GM23338 (cell line): ENCODE results near the gene TMEM132D. TPM values are rescaled to one million over a fixed set of nuclear protein-coding genes. Genes with fewer than 3 reads are reported as not detected.

ENCODE experiments used
- ATAC-seq: fragments of 200-7000 bp; cut with Tn5 transposase; 3 replicates; pipeline ENCODE4 v1.9.1; 2020
- DNase-seq: peaks from one replicate; pipeline ENCODE4 v3.0.0-alpha.2; 2015; ENCODE audit warnings: low spot score
- H2AFZ ChIP-seq: fragments of 200-600 bp; sonication (generic); 2 replicates; pipeline ENCODE4 v1.8.0; 2016; ENCODE audit warnings: antibody characterized with exemption, mild to moderate bottlenecking, moderate library complexity
- H3F3A ChIP-seq: fragments of 200-600 bp; sonication (generic); replicated peaks from 2 replicates; pipeline ENCODE4 v1.8.0; 2017; ENCODE audit warnings: antibody characterized with exemption, mixed run types, low read depth
- H3K27ac ChIP-seq: fragments of 200-600 bp; sonication (generic); 2 replicates; pipeline ENCODE4 v1.6.1; 2016; ENCODE audit warnings: low read depth
- H3K27me3 ChIP-seq: fragments of 200-600 bp; sonication (generic); 2 replicates; pipeline ENCODE4 v1.8.0; 2016; ENCODE audit warnings: mild to moderate bottlenecking, mixed run types, moderate library complexity; ENCODE audit not compliant: insufficient read depth
- H3K36me3 ChIP-seq: fragments of 200-600 bp; sonication (generic); 2 replicates; pipeline ENCODE4 v1.8.0; 2016; ENCODE audit warnings: mild to moderate bottlenecking; ENCODE audit not compliant: insufficient read depth
- H3K4me1 ChIP-seq: fragments of 200-600 bp; sonication (generic); 2 replicates; pipeline ENCODE4 v1.8.0; 2016; ENCODE audit warnings: mild to moderate bottlenecking, moderate library complexity; ENCODE audit not compliant: insufficient read depth
- H3K4me2 ChIP-seq: fragments of 200-600 bp; sonication (generic); 2 replicates; pipeline ENCODE4 v1.7.1; 2017; ENCODE audit warnings: mixed run types
- H3K4me3 ChIP-seq: fragments of 200-600 bp; sonication (generic); 2 replicates; pipeline ENCODE4 v1.6.1; 2016; ENCODE audit warnings: mixed run types
- H3K79me2 ChIP-seq: fragments of 200-600 bp; sonication (generic); replicated peaks from 2 replicates; pipeline ENCODE4 v1.8.0; 2017; ENCODE audit warnings: mild to moderate bottlenecking; ENCODE audit not compliant: insufficient read depth
- H3K9me2 ChIP-seq: fragments of 200-600 bp; sonication (generic); 2 replicates; pipeline ENCODE4 v1.8.0; 2017; ENCODE audit not compliant: insufficient read depth
- H4K20me1 ChIP-seq: fragments of 200-600 bp; sonication (generic); replicated peaks from 2 replicates; pipeline ENCODE4 v1.8.0; 2017; ENCODE audit warnings: mild to moderate bottlenecking; ENCODE audit not compliant: insufficient read depth
- H3K27ac Mint-ChIP-seq: 2 replicates; pipeline ENCODE4 v1.8.0; 2020; ENCODE audit warnings: inconsistent platforms, mild to moderate bottlenecking, moderate library complexity, mixed read lengths
- H3K27me3 Mint-ChIP-seq: 3 replicates; pipeline ENCODE4 v1.8.0; 2022; ENCODE audit warnings: low read depth, mild to moderate bottlenecking, moderate library complexity, mixed read lengths, inconsistent platforms; ENCODE audit not compliant: insufficient read depth, poor library complexity
- H3K36me3 Mint-ChIP-seq: 3 replicates; pipeline ENCODE4 v1.8.0; 2021; ENCODE audit warnings: low read depth, mild to moderate bottlenecking, inconsistent platforms, moderate library complexity, mixed read lengths
- H3K4me1 Mint-ChIP-seq: 3 replicates; pipeline ENCODE4 v1.8.0; 2020; ENCODE audit warnings: mild to moderate bottlenecking, inconsistent platforms, mixed read lengths
- H3K4me3 Mint-ChIP-seq: 3 replicates; pipeline ENCODE4 v1.8.0; 2021; ENCODE audit warnings: moderate library complexity, mild to moderate bottlenecking, inconsistent platforms, mixed read lengths
- H3K9me3 Mint-ChIP-seq: 3 replicates; pipeline ENCODE4 v1.8.0; 2020; ENCODE audit warnings: moderate library complexity, mild to moderate bottlenecking, inconsistent platforms, mixed read lengths
- CREB1 ChIP-seq: fragments of 250-450 bp; sonication (Bioruptor Pico); IDR thresholded peaks from 2 replicates; pipeline ENCODE4 v1.5.0; 2020; ENCODE audit warnings: low read depth, mild to moderate bottlenecking, moderate library complexity
- EZH2phosphoT487 ChIP-seq: fragments of 200-600 bp; sonication (generic); IDR thresholded peaks from one replicate; pipeline ENCODE4 v1.8.1; 2018; ENCODE audit warnings: antibody characterized with exemption; ENCODE audit not compliant: unreplicated experiment
- JUNB ChIP-seq: IDR thresholded peaks from one replicate; pipeline ENCODE4 v1.6.1; 2016; ENCODE audit warnings: antibody characterized with exemption; ENCODE audit not compliant: unreplicated experiment
- NANOG ChIP-seq: IDR thresholded peaks from 2 replicates; pipeline ENCODE4 v1.6.1; 2016; ENCODE audit warnings: antibody characterized with exemption, borderline replicate concordance
- STAT1 ChIP-seq: IDR thresholded peaks from one replicate; pipeline ENCODE4 v1.6.1; 2016; ENCODE audit warnings: antibody characterized with exemption; ENCODE audit not compliant: unreplicated experiment
- ZNF114 ChIP-seq: fragments of 250-450 bp; sonication (Bioruptor Pico); IDR thresholded peaks from 2 replicates; pipeline ENCODE4 v1.5.0; 2020; ENCODE audit warnings: mild to moderate bottlenecking, moderate library complexity
- ZNF331 ChIP-seq: fragments of 250-450 bp; sonication (Bioruptor Pico); IDR thresholded peaks from 2 replicates; pipeline ENCODE4 v1.5.0; 2020; ENCODE audit warnings: low read depth, mild to moderate bottlenecking, moderate library complexity
- polyA plus RNA-seq: library from polyadenylated mRNA; unstranded; fragments of >200 nt; fragmentation: Nextera tagmentation; extraction: Ambion mirVana; gene quantifications from 2 replicates; pipeline ENCODE4 v1.2.1, GENCODE V29; 2016
- total RNA-seq: library from RNA; depleted of rRNA; stranded (reverse); fragments of >200 nt; shearing (Covaris generic); gene quantifications from 2 replicates; pipeline ENCODE4 v1.2.3, GENCODE V29; 2014
- TF ChIP-seq, protein P1 (sequence below): IDR thresholded peaks from one replicate; pipeline ENCODE4 v1.6.1; 2018; ENCODE audit warnings: antibody characterized with exemption; ENCODE audit not compliant: unreplicated experiment
- TF ChIP-seq, protein P2 (sequence below): fragments of 250-450 bp; sonication (Bioruptor Pico); IDR thresholded peaks from 2 replicates; pipeline ENCODE4 v1.5.0; 2020; ENCODE audit warnings: mild to moderate bottlenecking, moderate library complexity
- TF ChIP-seq, protein P3 (sequence below): IDR thresholded peaks from 2 replicates; pipeline ENCODE4 v1.6.1; 2016; ENCODE audit warnings: antibody characterized with exemption

TMEM132D gene
- total and polyA plus RNA-seq, 2 experiments from 2014 or later = 0.44 to 5.3 TPM

DNA sequence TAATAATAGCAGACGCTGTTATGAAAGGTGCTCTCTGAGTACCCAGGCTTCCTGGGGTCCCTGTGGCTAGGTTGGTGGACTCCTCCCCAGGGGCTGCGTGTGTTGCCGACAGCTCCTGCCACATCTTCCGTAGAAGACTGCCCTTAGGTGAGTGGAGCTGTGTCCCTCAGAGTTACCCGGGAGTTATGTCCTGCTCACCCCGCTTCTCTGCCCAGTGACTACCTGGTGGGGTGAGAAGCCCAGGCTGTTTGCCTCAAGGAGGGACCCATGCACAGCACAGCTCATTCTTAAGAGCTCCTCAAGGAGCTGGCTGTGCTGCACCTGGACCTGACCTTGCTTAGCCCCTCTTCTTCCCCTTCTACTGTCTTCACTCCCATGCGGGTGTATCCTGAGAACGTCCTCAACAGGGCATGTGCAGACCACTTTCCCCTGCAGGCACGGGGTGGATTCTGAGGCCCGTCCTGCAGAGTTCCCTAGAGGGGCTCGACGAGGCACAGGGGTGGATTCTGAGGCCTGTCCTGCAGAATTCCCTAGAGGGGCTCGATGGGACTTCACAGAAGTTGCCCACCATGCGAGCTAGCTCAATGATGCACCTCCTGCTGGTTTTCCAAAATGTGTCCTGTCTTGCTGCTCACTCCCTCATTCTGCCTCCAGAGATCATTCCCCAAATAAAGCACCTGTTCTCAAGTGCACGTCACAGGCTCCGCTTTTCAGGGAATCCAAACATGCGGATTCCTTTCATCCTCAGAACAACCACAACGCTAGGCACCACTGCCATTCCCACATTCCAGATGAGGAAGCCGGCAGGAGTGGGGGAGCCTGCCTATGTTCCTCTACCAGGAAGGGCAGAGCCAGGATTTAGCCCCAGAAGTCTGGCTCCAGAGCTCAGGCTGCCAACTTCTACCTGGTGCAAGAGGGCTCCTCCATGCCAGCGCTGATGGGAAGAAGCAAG lies 818.7 kb downstream of the TMEM132D start:
- H4K20me1 ChIP-seq = no peaks in the 10 kb centered on the region
- H3K9me2 ChIP-seq = no peaks in the 10 kb centered on the region
- no peaks in the 10 kb centered on the region for H3K79me2 ChIP-seq
- no peak for ATAC-seq
- Mint-ChIP-seq H3K4me3 (no peak overlapping the region), H3K27ac (no peak overlapping the region), H3K4me1 (no peaks in the 10 kb centered on the region), H3K27me3 (no peaks in the 10 kb centered on the region), H3K9me3 (peaks cover 90% of the 10 kb centered on the region), H3K36me3 (peaks cover 32% of the 10 kb centered on the region)
- no peak overlapping the region for H3K4me2 ChIP-seq
- H3K27ac ChIP-seq = no peak overlapping the region
- H2AFZ ChIP-seq = no peak overlapping the region
- no peaks in the 10 kb centered on the region for H3F3A ChIP-seq
- no peaks in the 10 kb centered on the region for H3K36me3 ChIP-seq
- H3K4me3 ChIP-seq = no peak overlapping the region
- no peaks in the 10 kb centered on the region for H3K4me1 ChIP-seq
- no peaks in the 10 kb centered on the region for H3K27me3 ChIP-seq
- TF ChIP-seq STAT1 (no peak), EZH2phosphoT487 (no peak), NANOG (no peak), ZNF114 (no peak), JUNB (no peak), CREB1 (CRISPR knock-in tag) (no peak), ZNF331 (CRISPR knock-in tag) (no peak)
- TF ChIP-seq, protein P1, sequence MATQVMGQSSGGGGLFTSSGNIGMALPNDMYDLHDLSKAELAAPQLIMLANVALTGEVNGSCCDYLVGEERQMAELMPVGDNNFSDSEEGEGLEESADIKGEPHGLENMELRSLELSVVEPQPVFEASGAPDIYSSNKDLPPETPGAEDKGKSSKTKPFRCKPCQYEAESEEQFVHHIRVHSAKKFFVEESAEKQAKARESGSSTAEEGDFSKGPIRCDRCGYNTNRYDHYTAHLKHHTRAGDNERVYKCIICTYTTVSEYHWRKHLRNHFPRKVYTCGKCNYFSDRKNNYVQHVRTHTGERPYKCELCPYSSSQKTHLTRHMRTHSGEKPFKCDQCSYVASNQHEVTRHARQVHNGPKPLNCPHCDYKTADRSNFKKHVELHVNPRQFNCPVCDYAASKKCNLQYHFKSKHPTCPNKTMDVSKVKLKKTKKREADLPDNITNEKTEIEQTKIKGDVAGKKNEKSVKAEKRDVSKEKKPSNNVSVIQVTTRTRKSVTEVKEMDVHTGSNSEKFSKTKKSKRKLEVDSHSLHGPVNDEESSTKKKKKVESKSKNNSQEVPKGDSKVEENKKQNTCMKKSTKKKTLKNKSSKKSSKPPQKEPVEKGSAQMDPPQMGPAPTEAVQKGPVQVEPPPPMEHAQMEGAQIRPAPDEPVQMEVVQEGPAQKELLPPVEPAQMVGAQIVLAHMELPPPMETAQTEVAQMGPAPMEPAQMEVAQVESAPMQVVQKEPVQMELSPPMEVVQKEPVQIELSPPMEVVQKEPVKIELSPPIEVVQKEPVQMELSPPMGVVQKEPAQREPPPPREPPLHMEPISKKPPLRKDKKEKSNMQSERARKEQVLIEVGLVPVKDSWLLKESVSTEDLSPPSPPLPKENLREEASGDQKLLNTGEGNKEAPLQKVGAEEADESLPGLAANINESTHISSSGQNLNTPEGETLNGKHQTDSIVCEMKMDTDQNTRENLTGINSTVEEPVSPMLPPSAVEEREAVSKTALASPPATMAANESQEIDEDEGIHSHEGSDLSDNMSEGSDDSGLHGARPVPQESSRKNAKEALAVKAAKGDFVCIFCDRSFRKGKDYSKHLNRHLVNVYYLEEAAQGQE = no peak
- TF ChIP-seq, protein P2, sequence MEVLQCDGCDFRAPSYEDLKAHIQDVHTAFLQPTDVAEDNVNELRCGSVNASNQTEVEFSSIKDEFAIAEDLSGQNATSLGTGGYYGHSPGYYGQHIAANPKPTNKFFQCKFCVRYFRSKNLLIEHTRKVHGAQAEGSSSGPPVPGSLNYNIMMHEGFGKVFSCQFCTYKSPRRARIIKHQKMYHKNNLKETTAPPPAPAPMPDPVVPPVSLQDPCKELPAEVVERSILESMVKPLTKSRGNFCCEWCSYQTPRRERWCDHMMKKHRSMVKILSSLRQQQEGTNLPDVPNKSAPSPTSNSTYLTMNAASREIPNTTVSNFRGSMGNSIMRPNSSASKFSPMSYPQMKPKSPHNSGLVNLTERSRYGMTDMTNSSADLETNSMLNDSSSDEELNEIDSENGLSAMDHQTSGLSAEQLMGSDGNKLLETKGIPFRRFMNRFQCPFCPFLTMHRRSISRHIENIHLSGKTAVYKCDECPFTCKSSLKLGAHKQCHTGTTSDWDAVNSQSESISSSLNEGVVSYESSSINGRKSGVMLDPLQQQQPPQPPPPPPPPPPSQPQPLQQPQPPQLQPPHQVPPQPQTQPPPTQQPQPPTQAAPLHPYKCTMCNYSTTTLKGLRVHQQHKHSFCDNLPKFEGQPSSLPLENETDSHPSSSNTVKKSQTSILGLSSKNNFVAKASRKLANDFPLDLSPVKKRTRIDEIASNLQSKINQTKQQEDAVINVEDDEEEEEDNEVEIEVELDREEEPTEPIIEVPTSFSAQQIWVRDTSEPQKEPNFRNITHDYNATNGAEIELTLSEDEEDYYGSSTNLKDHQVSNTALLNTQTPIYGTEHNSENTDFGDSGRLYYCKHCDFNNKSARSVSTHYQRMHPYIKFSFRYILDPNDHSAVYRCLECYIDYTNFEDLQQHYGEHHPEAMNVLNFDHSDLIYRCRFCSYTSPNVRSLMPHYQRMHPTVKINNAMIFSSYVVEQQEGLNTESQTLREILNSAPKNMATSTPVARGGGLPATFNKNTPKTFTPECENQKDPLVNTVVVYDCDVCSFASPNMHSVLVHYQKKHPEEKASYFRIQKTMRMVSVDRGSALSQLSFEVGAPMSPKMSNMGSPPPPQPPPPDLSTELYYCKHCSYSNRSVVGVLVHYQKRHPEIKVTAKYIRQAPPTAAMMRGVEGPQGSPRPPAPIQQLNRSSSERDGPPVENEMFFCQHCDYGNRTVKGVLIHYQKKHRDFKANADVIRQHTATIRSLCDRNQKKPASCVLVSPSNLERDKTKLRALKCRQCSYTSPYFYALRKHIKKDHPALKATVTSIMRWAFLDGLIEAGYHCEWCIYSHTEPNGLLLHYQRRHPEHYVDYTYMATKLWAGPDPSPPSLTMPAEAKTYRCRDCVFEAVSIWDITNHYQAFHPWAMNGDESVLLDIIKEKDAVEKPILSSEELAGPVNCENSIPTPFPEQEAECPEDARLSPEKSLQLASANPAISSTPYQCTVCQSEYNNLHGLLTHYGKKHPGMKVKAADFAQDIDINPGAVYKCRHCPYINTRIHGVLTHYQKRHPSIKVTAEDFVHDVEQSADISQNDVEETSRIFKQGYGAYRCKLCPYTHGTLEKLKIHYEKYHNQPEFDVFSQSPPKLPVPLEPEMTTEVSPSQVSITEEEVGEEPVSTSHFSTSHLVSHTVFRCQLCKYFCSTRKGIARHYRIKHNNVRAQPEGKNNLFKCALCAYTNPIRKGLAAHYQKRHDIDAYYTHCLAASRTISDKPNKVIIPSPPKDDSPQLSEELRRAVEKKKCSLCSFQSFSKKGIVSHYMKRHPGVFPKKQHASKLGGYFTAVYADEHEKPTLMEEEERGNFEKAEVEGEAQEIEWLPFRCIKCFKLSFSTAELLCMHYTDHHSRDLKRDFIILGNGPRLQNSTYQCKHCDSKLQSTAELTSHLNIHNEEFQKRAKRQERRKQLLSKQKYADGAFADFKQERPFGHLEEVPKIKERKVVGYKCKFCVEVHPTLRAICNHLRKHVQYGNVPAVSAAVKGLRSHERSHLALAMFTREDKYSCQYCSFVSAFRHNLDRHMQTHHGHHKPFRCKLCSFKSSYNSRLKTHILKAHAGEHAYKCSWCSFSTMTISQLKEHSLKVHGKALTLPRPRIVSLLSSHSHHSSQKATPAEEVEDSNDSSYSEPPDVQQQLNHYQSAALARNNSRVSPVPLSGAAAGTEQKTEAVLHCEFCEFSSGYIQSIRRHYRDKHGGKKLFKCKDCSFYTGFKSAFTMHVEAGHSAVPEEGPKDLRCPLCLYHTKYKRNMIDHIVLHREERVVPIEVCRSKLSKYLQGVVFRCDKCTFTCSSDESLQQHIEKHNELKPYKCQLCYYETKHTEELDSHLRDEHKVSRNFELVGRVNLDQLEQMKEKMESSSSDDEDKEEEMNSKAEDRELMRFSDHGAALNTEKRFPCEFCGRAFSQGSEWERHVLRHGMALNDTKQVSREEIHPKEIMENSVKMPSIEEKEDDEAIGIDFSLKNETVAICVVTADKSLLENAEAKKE (CRISPR knock-in tag) = no peak
- TF ChIP-seq, protein P3, sequence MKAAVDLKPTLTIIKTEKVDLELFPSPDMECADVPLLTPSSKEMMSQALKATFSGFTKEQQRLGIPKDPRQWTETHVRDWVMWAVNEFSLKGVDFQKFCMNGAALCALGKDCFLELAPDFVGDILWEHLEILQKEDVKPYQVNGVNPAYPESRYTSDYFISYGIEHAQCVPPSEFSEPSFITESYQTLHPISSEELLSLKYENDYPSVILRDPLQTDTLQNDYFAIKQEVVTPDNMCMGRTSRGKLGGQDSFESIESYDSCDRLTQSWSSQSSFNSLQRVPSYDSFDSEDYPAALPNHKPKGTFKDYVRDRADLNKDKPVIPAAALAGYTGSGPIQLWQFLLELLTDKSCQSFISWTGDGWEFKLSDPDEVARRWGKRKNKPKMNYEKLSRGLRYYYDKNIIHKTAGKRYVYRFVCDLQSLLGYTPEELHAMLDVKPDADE = no peak
- no peak for DNase-seq
